Muscle of leg (tissue), 11 donors: ENCODE measurements around the gene TRIM61. TPM values are rescaled to one million over a fixed set of nuclear protein-coding genes. Genes with fewer than 3 reads are reported as not detected.
"Not testable (repeated sequence)": the region's sequence is repeated elsewhere in the genome, so short reads cannot be mapped to it uniquely, and the experiment has no call there.

Experiments
- DNase-seq: peaks from one replicate; pipeline ENCODE4 v3.0.0; 2013
- H3K27ac ChIP-seq: one replicate; pipeline ENCODE4 v1.5.1; 2013; ENCODE audit warnings: mild to moderate bottlenecking, low read length, control low read depth
- H3K27me3 ChIP-seq: one replicate; pipeline ENCODE4 v1.6.1; 2013; ENCODE audit warnings: low read length; ENCODE audit not compliant: control insufficient read depth, insufficient read depth
- H3K36me3 ChIP-seq: one replicate; pipeline ENCODE4 v1.6.1; 2013; ENCODE audit warnings: low read length; ENCODE audit not compliant: control insufficient read depth, insufficient read depth
- H3K4me1 ChIP-seq: one replicate; pipeline ENCODE4 v1.6.1; 2013; ENCODE audit warnings: low read length; ENCODE audit not compliant: control insufficient read depth, insufficient read depth
- H3K4me3 ChIP-seq: one replicate; pipeline ENCODE4 v1.5.1; 2013; ENCODE audit warnings: low read length, control low read depth
- H3K9me3 ChIP-seq: replicated peaks from 2 replicates; pipeline ENCODE4 v1.6.1; 2013; ENCODE audit warnings: low read depth, low read length; ENCODE audit not compliant: control insufficient read depth
- WGBS: methylation state at CpG from one replicate; pipeline ENCODE4 v1.1.5; 2013; ENCODE audit warnings: missing lambda C conversion rate; ENCODE audit not compliant: insufficient coverage; 5-methylcytosine and 5-hydroxymethylcytosine counted together
- polyA plus RNA-seq, 8 donors: library from polyadenylated mRNA; unstranded; fragments of 120-200 nt; gene quantifications; one replicate each; pipeline versions ENCODE4 v1.2.1 to v1.2.3, GENCODE V29; 2013; ENCODE audit warnings: inconsistent platforms in 1 of 8, low replicate concordance in 1 of 8; ENCODE audit not compliant: insufficient read length in 8 of 8, insufficient read depth in 1 of 8
- total RNA-seq: library from RNA; stranded (reverse); fragments of 120-200 nt; gene quantifications from one replicate; pipeline ENCODE4 v1.2.4, GENCODE V29; 2013

The TRIM61 gene
- total and polyA plus RNA-seq, 9 donors: 1.9 to 4.6 (median 3.4) TPM

DNA sequence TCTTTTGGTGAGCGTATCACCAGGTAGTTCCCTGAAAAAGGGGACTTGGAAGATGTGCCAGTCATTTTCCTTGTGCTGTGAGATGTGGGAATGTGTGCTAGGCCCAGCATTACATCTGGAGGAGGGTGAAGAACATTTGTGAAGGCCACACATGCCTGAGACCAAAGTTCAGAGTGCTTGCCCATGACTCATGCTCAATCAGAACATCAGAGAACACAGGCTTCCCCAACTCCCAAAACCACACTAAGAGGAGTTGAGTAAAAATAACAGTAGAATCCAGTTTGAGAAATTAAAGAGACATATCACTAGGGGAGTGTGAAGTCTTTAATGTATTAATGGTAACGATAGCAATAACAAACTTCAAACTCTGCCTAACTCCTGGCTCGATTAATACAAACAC is 18.0 kb downstream of the TRIM61 start:
- H3K27ac ChIP-seq, H3K4me1 ChIP-seq, H3K9me3 ChIP-seq, H3K4me3 ChIP-seq, DNase-seq, H3K27me3 ChIP-seq, H3K36me3 ChIP-seq: not testable (repeated sequence)
- WGBS: no CpG with 5 or more reads among the region's 3 CpGs

GRCh38 chr4:164956766-164957643 is 20.5 kb downstream of the TRIM61 start:
- peaks cover 6% of the 10 kb centered on the region for H3K4me1 ChIP-seq
- under 1% methylated on average over 42 of the region's 46 CpGs for WGBS
- peak overlapping the region; percentile 75 for H3K4me3 ChIP-seq
- H3K27me3 ChIP-seq: no peaks in the 10 kb centered on the region
- no peaks in the 10 kb centered on the region for H3K9me3 ChIP-seq
- H3K27ac ChIP-seq: peak overlapping the region; percentile 67
- peaks cover 2% of the 10 kb centered on the region for H3K36me3 ChIP-seq
- DNase-seq: peak; percentile 71

DNA sequence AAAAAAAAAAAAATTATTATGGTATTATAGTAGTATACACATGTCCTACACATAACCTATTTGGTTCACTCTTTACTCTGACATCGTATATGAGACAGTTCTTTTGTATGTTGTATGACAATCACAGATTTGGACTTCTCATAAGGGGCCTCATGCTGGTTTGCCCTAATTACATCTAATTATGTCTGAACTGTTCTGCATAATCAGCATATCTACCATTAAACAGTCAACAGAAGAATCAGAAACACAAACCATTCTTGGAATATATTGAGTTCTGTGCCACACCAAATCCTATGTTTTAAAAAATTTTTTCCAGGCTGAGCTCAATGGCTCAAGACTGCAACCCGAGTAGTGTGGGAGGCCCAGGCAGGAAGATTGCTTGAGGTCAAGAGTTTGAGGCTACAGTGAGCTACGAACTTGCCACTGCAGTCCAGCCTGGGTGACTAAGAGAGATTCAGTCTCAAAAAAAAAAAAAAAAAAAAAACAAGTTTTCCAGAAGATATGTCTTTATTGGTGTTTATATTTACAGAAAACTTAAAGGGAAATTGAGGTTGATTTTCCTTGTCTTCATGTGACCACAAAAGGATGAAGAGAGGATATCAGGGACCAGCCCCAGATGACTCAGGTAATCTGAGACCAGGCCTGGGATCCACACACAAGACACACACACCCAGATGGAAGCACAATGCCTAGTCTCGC is 22.2 kb downstream of the TRIM61 start:
- DNase-seq: no peak
- WGBS: no CpG with 5 or more reads among the region's 4 CpGs
- H3K9me3 ChIP-seq: no peaks in the 10 kb centered on the region
- no peaks in the 10 kb centered on the region for H3K27me3 ChIP-seq
- peaks cover 2% of the 10 kb centered on the region for H3K36me3 ChIP-seq
- no peak overlapping the region for H3K27ac ChIP-seq
- H3K4me1 ChIP-seq: peaks cover 6% of the 10 kb centered on the region
- no peak overlapping the region for H3K4me3 ChIP-seq

- Histone ChIP-seq H3K27ac (no peak overlapping the region), H3K36me3 (no peaks in the 10 kb centered on the region), H3K9me3 (no peaks in the 10 kb centered on the region), H3K27me3 (no peaks in the 10 kb centered on the region), H3K4me3 (no peak overlapping the region), H3K4me1 (peaks cover 12% of the 10 kb centered on the region)
- WGBS: 47% methylated on average over 2 of the region's 3 CpGs
- no peak for DNase-seq
These were observed 24.9 kb downstream of the TRIM61 start for GRCh38 chr4:164952551-164952950.

DNA sequence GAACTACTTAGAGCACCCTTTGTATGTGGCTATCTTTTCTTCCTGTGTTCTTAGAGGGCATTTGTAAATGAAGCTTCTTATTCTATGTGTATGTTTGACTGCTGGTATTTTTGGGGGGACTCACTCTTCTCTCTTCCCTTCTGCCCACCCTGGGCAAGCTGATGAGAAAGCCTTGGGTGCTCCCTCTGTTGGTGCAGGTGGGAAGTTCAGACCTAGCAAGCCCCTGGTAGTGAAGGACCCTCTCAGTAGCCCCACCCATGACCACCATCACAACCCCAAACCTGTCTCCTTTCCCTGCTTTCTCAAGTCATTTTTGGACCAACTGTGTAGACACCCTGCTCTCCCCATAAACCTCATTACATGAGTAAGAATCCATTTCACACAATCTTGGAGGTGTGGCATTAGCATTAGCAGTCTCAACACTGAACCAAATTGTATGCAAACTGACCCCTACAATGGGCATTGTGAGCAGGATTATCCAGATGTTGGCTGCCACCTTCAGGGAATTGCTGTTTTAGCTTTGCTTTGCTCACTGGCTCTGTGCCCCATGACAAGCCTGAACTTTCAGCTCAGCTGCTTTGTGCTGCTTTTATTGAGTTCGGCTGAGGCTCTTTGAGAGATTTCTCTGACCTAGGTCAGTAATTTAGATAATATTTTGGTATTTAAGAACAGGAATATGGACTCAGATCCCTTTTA is 27.9 kb downstream of the TRIM61 start:
- H3K4me3 ChIP-seq: no peak overlapping the region
- peak; percentile 82 for DNase-seq
- no peaks in the 10 kb centered on the region for H3K27me3 ChIP-seq
- H3K4me1 ChIP-seq: peaks cover 6% of the 10 kb centered on the region
- no CpG with 5 or more reads among the region's 1 CpG for WGBS
- H3K27ac ChIP-seq: peak overlapping the region; percentile 26
- H3K9me3 ChIP-seq: no peaks in the 10 kb centered on the region
- no peaks in the 10 kb centered on the region for H3K36me3 ChIP-seq

GRCh38 chr4:164948975-164949374 is 28.5 kb downstream of the TRIM61 start:
- peak overlapping the region; percentile 29 for H3K27ac ChIP-seq
- no peaks in the 10 kb centered on the region for H3K36me3 ChIP-seq
- DNase-seq: peak; percentile 69
- H3K4me1 ChIP-seq: peaks cover 6% of the 10 kb centered on the region
- no peaks in the 10 kb centered on the region for H3K9me3 ChIP-seq
- no CpG with 5 or more reads among the region's 4 CpGs for WGBS
- H3K27me3 ChIP-seq: no peaks in the 10 kb centered on the region
- no peak overlapping the region for H3K4me3 ChIP-seq

GRCh38 chr4:164948006-164948405 is 29.5 kb downstream of the TRIM61 start:
- H3K4me3 ChIP-seq, H3K36me3 ChIP-seq, H3K27me3 ChIP-seq, DNase-seq, H3K4me1 ChIP-seq, H3K9me3 ChIP-seq, H3K27ac ChIP-seq: not testable (repeated sequence)
- WGBS: 89% methylated on average over 3 of the region's 3 CpGs

- Histone ChIP-seq H3K27ac (no peak overlapping the region), H3K9me3 (no peaks in the 10 kb centered on the region), H3K4me3 (no peak overlapping the region), H3K27me3 (no peaks in the 10 kb centered on the region), H3K36me3 (no peaks in the 10 kb centered on the region), H3K4me1 (peaks cover 6% of the 10 kb centered on the region)
- 91% methylated on average over 5 of the region's 5 CpGs for WGBS
- no peak for DNase-seq
These were observed 30.6 kb downstream of the TRIM61 start for GRCh38 chr4:164946810-164947209.

GRCh38 chr4:164945146-164945545 is 32.3 kb downstream of the TRIM61 start:
- Histone ChIP-seq H3K27ac (no peak overlapping the region), H3K9me3 (no peaks in the 10 kb centered on the region), H3K36me3 (no peaks in the 10 kb centered on the region), H3K27me3 (no peaks in the 10 kb centered on the region), H3K4me3 (no peak overlapping the region), H3K4me1 (peaks cover 6% of the 10 kb centered on the region)
- no peak for DNase-seq
- WGBS: 20% methylated on average over 1 of the region's 5 CpGs

- H3K4me3 ChIP-seq: no peak overlapping the region
- no peaks in the 10 kb centered on the region for H3K9me3 ChIP-seq
- peaks cover 2% of the 10 kb centered on the region for H3K4me1 ChIP-seq
- H3K36me3 ChIP-seq: no peaks in the 10 kb centered on the region
- H3K27me3 ChIP-seq: no peaks in the 10 kb centered on the region
- no peak for DNase-seq
- H3K27ac ChIP-seq: no peak overlapping the region
- 92% methylated on average over 4 of the region's 9 CpGs for WGBS
These were observed 34.3 kb downstream of the TRIM61 start for GRCh38 chr4:164943192-164943591.
